HepG2 (cell line): Measurements from ENCODE around the gene ADCY9. TPM values are rescaled to one million over a fixed set of nuclear protein-coding genes. Genes with fewer than 3 reads are reported as not detected.

Experiments used
- ASH2L ChIP-seq: fragments of 300-600, 200-600 bp; sonication (generic); IDR thresholded peaks from 2 replicates; pipeline ENCODE4 v1.7.0; 2017; ENCODE audit warnings: low read depth, mild to moderate bottlenecking, moderate library complexity, mixed read lengths, low read length; ENCODE audit not compliant: insufficient read length
- ATF7-NPFF ChIP-seq: sonication (generic); formaldehyde crosslinking; IDR thresholded peaks from 2 replicates; pipeline ENCODE4 v1.8.1; 2023; ENCODE audit warnings: mild to moderate bottlenecking, low read depth, missing genetic modification reagents, moderate library complexity
- EZH2 ChIP-seq: conservative IDR thresholded peaks from 2 replicates; pipeline ENCODE4 v1.6.1; 2012; ENCODE audit warnings: mild to moderate bottlenecking, low read depth, low read length, moderate library complexity
- HHEX ChIP-seq: IDR thresholded peaks from 2 replicates; pipeline ENCODE4 v1.6.1; 2016; ENCODE audit warnings: control low read depth
- HMGA1 ChIP-seq: sonication (generic); formaldehyde crosslinking; conservative IDR thresholded peaks from 2 replicates; pipeline ENCODE4 v1.4.0; 2020; ENCODE audit warnings: missing genetic modification reagents
- KAT7 ChIP-seq: IDR thresholded peaks from 2 replicates; pipeline ENCODE4 v1.6.1; 2018; ENCODE audit warnings: borderline replicate concordance, missing compliant biosample characterization
- KDM5A ChIP-seq: fragments of 200-600 bp; sonication (generic); IDR thresholded peaks from 2 replicates; pipeline ENCODE4 v1.7.0; 2018; ENCODE audit warnings: antibody characterized with exemption, mild to moderate bottlenecking, low read length, borderline replicate concordance
- KLF12 ChIP-seq: sonication (generic); formaldehyde crosslinking; IDR thresholded peaks from 2 replicates; pipeline ENCODE4 v1.4.0; 2020; ENCODE audit warnings: missing genetic modification reagents, borderline replicate concordance
- MTF2 ChIP-seq: sonication (generic); formaldehyde crosslinking; IDR thresholded peaks from 2 replicates; pipeline ENCODE4 v1.5.0; 2020; ENCODE audit warnings: missing genetic modification reagents, borderline replicate concordance
- NFE2L2 ChIP-seq: fragments of 150-350 bp; IDR thresholded peaks from 2 replicates; pipeline ENCODE4 v1.6.1; 2014; ENCODE audit warnings: low read length
- NFYB ChIP-seq: sonication (generic); formaldehyde crosslinking; IDR thresholded peaks from 2 replicates; pipeline ENCODE4 v1.4.0; 2020; ENCODE audit warnings: missing genetic modification reagents
- RXRB ChIP-seq: IDR thresholded peaks from 2 replicates; pipeline ENCODE4 v1.6.1; 2016; ENCODE audit warnings: borderline replicate concordance, missing genetic modification reagents, missing compliant biosample characterization
- SMAD9 ChIP-seq: sonication (generic); formaldehyde crosslinking; IDR thresholded peaks from 2 replicates; pipeline ENCODE4 v1.5.1; 2020; ENCODE audit warnings: mild to moderate bottlenecking, missing genetic modification reagents
- TCF7L2 ChIP-seq: IDR thresholded peaks from 2 replicates; pipeline ENCODE4 v1.6.1; 2011; ENCODE audit warnings: mild to moderate bottlenecking, low read depth, low read length, moderate library complexity
- WIZ ChIP-seq: sonication (generic); formaldehyde crosslinking; IDR thresholded peaks from 2 replicates; pipeline ENCODE4 v1.5.1; 2020; ENCODE audit warnings: mild to moderate bottlenecking, missing genetic modification reagents
- YEATS4 ChIP-seq: sonication (generic); formaldehyde crosslinking; IDR thresholded peaks from 2 replicates; pipeline ENCODE4 v1.4.0; 2020; ENCODE audit warnings: missing genetic modification reagents, borderline replicate concordance
- YY1 ChIP-seq: IDR thresholded peaks from 2 replicates; pipeline ENCODE4 v1.6.1; 2011; ENCODE audit warnings: low read length, low read depth, moderate library complexity, mild to moderate bottlenecking; ENCODE audit not compliant: insufficient read depth, insufficient replicate concordance
- ZBTB38 ChIP-seq: sonication (generic); formaldehyde crosslinking; IDR thresholded peaks from 2 replicates; pipeline ENCODE4 v1.5.1; 2020; ENCODE audit warnings: mild to moderate bottlenecking, missing genetic modification reagents
- ZC3H4 ChIP-seq: sonication (generic); formaldehyde crosslinking; IDR thresholded peaks from 2 replicates; pipeline ENCODE4 v1.4.0; 2020; ENCODE audit warnings: missing genetic modification reagents, borderline replicate concordance
- ZKSCAN1 ChIP-seq: fragments of 150-350 bp; IDR thresholded peaks from 2 replicates; pipeline ENCODE4 v1.6.1; 2014; ENCODE audit warnings: low read length
- ZNF460 ChIP-seq: sonication (generic); formaldehyde crosslinking; IDR thresholded peaks from 2 replicates; pipeline ENCODE4 v1.5.1; 2020; ENCODE audit warnings: missing genetic modification reagents, mild to moderate bottlenecking, borderline replicate concordance
- ZNF563 ChIP-seq: sonication (generic); formaldehyde crosslinking; IDR thresholded peaks from 2 replicates; pipeline ENCODE4 v1.8.0; 2022; ENCODE audit warnings: mild to moderate bottlenecking, moderate library complexity, missing genetic modification reagents
- ZNF616 ChIP-seq: sonication (generic); formaldehyde crosslinking; IDR thresholded peaks from 2 replicates; pipeline ENCODE4 v1.5.0; 2020; ENCODE audit warnings: low read depth, mild to moderate bottlenecking, missing genetic modification reagents
- ZNF841 ChIP-seq: sonication (generic); formaldehyde crosslinking; IDR thresholded peaks from 2 replicates; pipeline ENCODE4 v1.8.1; 2023; ENCODE audit warnings: missing genetic modification reagents, borderline replicate concordance
- polyA plus RNA-seq, 8 experiments: library from polyadenylated mRNA; depleted of rRNA in 3 of 8; stranded (reverse) in 7 of 8; unstranded in 1 of 8; fragments of >200 nt; fragmentation: Illumina TruSeq in 4 of 8; extraction: Trizol in 4 of 8; gene quantifications; 2 replicates each; pipeline versions ENCODE4 v1.2.1 to v1.2.3, GENCODE V29; 2011 to 2016; ENCODE audit warnings: low read depth in 4 of 8, missing spikeins in 1 of 8, mixed read lengths in 1 of 8; ENCODE audit not compliant: insufficient read depth in 1 of 8
- total RNA-seq, 5 experiments: library from RNA; depleted of rRNA; stranded (reverse); fragments of >200 nt; fragmentation: Illumina TruSeq; extraction: Trizol; gene quantifications; 2 replicates each; pipeline ENCODE4 v1.2.3, GENCODE V29; 2016; ENCODE audit warnings: low read depth in 1 of 5
- TF ChIP-seq, protein P1 (sequence below): IDR thresholded peaks from 2 replicates; pipeline ENCODE4 v1.6.1; 2016; ENCODE audit warnings: missing biosample characterization, missing genetic modification reagents, low read depth
- TF ChIP-seq, protein P2 (sequence below): IDR thresholded peaks from 2 replicates; pipeline ENCODE4 v1.6.1; 2016; ENCODE audit warnings: missing genetic modification reagents, missing compliant biosample characterization

The ADCY9 gene
- total and polyA plus RNA-seq, 2 of the 13 experiments (the other 11 are each of a cell fraction or from before 2014, with no cell fraction given), result 11.2 to 13.9 TPM

DNA sequence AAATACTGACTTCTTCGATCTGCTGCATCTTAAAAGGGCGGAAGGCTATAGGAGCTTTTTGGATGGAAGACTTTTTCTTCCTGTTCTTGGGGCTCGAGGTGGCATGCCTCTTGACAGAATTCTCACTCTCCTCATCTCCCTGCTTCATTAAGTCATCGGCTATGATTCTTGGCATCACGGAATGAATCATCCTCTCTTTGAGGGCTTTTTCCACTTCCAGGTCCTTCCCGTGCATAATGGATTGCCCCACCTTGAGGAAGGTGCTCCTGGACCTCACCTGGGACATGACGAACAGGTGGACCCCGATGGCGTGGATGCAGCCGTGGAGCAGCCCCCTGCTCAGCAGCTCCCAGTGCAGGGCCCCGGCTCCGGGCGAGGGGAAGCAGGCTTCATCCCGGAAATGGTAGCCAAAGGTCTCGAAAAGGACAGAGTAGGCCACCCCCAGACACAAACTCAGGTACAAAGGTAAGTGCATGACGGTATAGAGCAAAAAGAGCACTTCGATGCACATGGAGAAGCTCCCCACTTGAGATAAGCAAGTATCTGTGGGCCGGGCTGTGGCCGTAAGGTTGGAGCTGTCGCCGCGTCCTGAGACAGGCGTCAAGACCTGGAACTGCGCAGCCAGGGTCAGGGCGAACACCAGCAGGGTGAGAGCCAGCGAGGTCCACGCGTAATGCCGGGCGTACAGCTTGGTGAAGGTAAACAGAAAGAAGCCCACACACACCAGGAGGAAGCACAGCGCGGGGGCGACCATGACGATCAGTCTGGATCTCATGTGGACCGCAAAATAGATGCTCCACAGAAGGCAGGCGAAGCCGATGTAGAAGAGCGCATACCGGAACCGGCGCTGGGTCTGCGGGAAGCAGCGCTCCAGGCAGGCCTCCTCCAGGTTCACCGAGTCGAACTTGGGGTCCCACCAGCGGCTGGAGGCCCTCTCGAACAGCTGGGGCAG, 1.7 kb downstream of the ADCY9 start (continued):
- no peak for TF ChIP-seq WIZ (CRISPR knock-in tag)
- TF ChIP-seq ZNF563 (CRISPR knock-in tag), result no peak
- no peak for TF ChIP-seq ZC3H4 (CRISPR knock-in tag)
- no peak for TF ChIP-seq ATF7-NPFF (CRISPR knock-in tag)
- TF ChIP-seq KDM5A, result no peak
- no peak for TF ChIP-seq ZNF460 (CRISPR knock-in tag)
- no peak for TF ChIP-seq RXRB (CRISPR knock-in tag)
- TF ChIP-seq, protein P1, sequence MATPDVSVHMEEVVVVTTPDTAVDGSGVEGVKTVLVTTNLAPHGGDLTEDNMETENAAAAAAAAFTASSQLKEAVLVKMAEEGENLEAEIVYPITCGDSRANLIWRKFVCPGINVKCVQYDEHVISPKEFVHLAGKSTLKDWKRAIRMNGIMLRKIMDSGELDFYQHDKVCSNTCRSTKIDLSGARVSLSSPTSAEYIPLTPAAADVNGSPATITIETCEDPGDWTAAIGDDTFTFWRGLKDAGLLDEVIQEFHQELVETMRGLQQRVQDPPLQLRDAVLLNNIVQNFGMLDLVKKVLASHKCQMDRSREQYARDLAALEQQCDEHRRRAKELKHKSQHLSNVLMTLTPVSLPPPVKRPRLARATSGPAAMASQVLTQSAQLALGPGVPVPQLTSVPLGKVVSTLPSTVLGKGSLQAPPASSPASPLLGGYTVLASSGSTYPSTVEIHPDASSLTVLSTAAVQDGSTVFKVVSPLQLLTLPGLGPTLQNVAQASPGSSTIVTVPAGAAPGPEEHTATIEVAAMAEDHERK (CRISPR knock-in tag), result no peak
- no peak for TF ChIP-seq MTF2 (CRISPR knock-in tag)
- no peak; the same call in 1 of the 2 replicates for TF ChIP-seq ZBTB38 (CRISPR knock-in tag)
- no peak for TF ChIP-seq TCF7L2
- TF ChIP-seq HMGA1 (CRISPR knock-in tag), result no peak
- TF ChIP-seq ZNF616 (CRISPR knock-in tag), result no peak
- TF ChIP-seq, protein P2, sequence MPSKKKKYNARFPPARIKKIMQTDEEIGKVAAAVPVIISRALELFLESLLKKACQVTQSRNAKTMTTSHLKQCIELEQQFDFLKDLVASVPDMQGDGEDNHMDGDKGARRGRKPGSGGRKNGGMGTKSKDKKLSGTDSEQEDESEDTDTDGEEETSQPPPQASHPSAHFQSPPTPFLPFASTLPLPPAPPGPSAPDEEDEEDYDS (CRISPR knock-in tag), result no peak
- TF ChIP-seq ASH2L, result no peak
- no peak for TF ChIP-seq HHEX
- TF ChIP-seq ZKSCAN1, result no peak
- TF ChIP-seq EZH2, result no peak
- TF ChIP-seq ZNF841 (CRISPR knock-in tag), result no peak
- TF ChIP-seq KLF12 (CRISPR knock-in tag), result no peak
- TF ChIP-seq SMAD9 (CRISPR knock-in tag), result no peak
- TF ChIP-seq YEATS4 (CRISPR knock-in tag), result no peak
- TF ChIP-seq NFE2L2, result no peak
- TF ChIP-seq KAT7, result no peak; the same call in 1 of the 2 replicates
- TF ChIP-seq NFYB, result no peak
- no peak for TF ChIP-seq YY1
